Calu3 (cell line): ENCODE data around the gene TBL2. TPM values are rescaled to one million over a fixed set of nuclear protein-coding genes. Genes with fewer than 3 reads are reported as not detected.

Experiments
- BruUV-seq: library from RNA; stranded (reverse); fragments of 400-500 nt; replicated peaks from 2 replicates; lab custom pipeline; 2021; lab: Mats Ljungman, UMichigan
- CTCF ChIA-PET: fragments of 300-600 bp; sonication (Branson Sonifier 250); formaldehyde crosslinking; loops from one replicate; lab custom pipeline; 2022; ENCODE audit warnings: antibody characterized with exemption; lab: Charles Lee
- DNase-seq: peaks from one replicate; pipeline ENCODE4 v3.0.0; 2022
- H3K27ac Mint-ChIP-seq: one replicate; pipeline ENCODE4 v1.8.0; 2022; ENCODE audit warnings: mixed read lengths; ENCODE audit not compliant: unreplicated experiment
- H3K27me3 Mint-ChIP-seq: one replicate; pipeline ENCODE4 v1.8.0; 2022; ENCODE audit warnings: mixed read lengths; ENCODE audit not compliant: unreplicated experiment
- H3K36me3 Mint-ChIP-seq: one replicate; pipeline ENCODE4 v1.8.0; 2022; ENCODE audit warnings: mild to moderate bottlenecking, moderate library complexity, mixed read lengths; ENCODE audit not compliant: insufficient read depth, unreplicated experiment
- H3K4me1 Mint-ChIP-seq: one replicate; pipeline ENCODE4 v1.8.0; 2022; ENCODE audit warnings: mild to moderate bottlenecking, low read depth, mixed read lengths; ENCODE audit not compliant: unreplicated experiment
- H3K4me3 Mint-ChIP-seq: one replicate; pipeline ENCODE4 v1.8.0; 2022; ENCODE audit warnings: mild to moderate bottlenecking, low read depth, moderate library complexity, mixed read lengths; ENCODE audit not compliant: unreplicated experiment
- H3K9me3 Mint-ChIP-seq: one replicate; pipeline ENCODE4 v1.8.0; 2022; ENCODE audit warnings: low read depth, mixed read lengths; ENCODE audit not compliant: unreplicated experiment
- intact Hi-C: fragments of 100-400 bp; cut with micrococcal nuclease; formaldehyde crosslinking; loops from one replicate; pipeline ENCODE4 v1.10.0; 2022; ENCODE audit not compliant: unreplicated experiment
- total RNA-seq: library from RNA; stranded (reverse); gene quantifications from 2 replicates; pipeline ENCODE4 v1.2.3, GENCODE V29; 2022
- TF ChIP-seq, protein P1 (sequence below): fragments of 200-600 bp; IDR thresholded peaks from one replicate; pipeline ENCODE4 v1.8.0; 2022; ENCODE audit warnings: antibody characterized with exemption; ENCODE audit not compliant: unreplicated experiment

TBL2 gene
- total RNA-seq, 1 experiment from 2014 or later = 35.9 TPM

DNA sequence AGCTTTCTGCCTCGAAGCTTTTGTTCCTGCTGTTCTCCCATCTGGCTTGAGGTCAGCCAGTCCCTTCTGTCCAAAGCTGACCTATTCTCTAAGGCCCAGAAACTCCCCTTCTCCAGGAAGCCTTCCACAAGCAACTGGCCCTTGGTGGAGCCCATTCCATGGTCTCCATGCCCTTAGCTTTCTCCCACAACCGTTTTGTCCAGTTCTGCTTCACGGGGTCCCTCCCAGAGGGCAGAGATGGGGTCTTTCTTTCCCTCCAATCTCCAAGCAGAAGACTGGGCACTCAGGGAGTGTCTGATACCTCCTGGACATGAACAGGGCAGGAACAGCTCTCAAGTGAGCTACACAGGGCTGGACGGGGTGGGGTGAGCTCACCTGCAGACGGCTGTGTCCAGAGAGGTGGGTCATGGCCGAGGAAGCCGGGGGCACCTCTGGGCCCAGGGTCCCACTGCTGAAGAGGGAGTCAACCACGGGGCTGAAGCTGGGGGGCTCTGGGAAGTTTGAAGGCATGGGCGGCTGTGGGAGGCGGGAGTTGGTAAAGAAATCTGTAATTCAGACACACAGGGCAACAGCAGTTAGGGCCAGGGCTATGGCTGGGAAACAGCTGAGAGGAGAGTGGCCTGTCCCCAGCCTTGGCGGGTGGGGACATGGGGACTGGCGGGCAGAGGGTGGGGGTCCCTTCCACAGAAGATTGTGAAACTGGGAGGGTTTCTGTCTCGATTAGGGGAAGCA lies 20.9 kb upstream of the TBL2 start:
- TF ChIP-seq, protein P1, sequence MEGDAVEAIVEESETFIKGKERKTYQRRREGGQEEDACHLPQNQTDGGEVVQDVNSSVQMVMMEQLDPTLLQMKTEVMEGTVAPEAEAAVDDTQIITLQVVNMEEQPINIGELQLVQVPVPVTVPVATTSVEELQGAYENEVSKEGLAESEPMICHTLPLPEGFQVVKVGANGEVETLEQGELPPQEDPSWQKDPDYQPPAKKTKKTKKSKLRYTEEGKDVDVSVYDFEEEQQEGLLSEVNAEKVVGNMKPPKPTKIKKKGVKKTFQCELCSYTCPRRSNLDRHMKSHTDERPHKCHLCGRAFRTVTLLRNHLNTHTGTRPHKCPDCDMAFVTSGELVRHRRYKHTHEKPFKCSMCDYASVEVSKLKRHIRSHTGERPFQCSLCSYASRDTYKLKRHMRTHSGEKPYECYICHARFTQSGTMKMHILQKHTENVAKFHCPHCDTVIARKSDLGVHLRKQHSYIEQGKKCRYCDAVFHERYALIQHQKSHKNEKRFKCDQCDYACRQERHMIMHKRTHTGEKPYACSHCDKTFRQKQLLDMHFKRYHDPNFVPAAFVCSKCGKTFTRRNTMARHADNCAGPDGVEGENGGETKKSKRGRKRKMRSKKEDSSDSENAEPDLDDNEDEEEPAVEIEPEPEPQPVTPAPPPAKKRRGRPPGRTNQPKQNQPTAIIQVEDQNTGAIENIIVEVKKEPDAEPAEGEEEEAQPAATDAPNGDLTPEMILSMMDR = no peak
- H3K4me3 Mint-ChIP-seq = no peak overlapping the region
- peaks cover 33% of the 10 kb centered on the region for H3K27me3 Mint-ChIP-seq
- H3K4me1 Mint-ChIP-seq = no peaks in the 10 kb centered on the region
- no peak for DNase-seq
- CTCF ChIA-PET = interaction anchor here (0.5 to 0.8 kb wide), 3 partner anchors 129 to 828 kb away, joined by 3 to 5 read pairs (median 3); no protein-coding TSS in a partner anchor
- BruUV-seq = no TSS peak
- peaks cover 6% of the 10 kb centered on the region for H3K9me3 Mint-ChIP-seq
- H3K27ac Mint-ChIP-seq = no peak overlapping the region
- H3K36me3 Mint-ChIP-seq = no peaks in the 10 kb centered on the region
- intact Hi-C loops = no loop called here

DNA sequence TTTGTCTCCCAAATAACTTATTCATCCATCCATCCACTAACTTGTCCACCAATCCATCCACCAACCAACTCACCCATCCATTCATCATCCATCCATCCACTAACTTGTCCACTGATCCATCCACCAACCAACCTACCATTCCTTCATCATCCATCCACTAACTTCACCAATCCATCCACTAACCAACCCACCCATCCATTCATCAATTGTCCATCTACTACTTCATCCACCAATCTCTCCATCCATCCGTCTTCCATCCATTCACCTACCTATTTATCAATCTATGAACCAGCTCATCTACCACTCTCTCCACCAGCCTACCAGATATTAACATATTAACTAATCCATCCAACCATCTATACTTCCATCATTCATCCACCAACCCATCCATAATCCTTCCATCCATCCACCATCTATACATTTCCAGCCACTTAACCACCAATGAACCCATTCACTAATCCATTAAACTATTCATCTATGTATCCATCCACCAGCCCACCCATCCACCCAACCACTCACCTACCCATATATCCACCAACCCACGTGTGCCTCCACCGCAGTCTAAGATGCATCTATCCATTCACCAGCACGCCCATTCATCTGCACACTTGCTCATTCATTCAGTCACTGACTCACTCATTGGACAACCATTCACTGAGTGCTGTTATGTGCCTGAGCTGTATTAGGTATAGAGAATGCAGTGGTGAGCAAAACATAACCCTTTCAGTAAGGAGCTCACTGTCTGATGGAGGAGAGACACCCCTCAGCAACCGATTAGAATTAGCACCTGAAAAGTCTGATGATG lies 19.8 kb upstream of the TBL2 start:
- peaks cover 40% of the 10 kb centered on the region for H3K27me3 Mint-ChIP-seq
- H3K9me3 Mint-ChIP-seq = peaks cover 6% of the 10 kb centered on the region
- TF ChIP-seq, protein P1 = no peak
- no peak overlapping the region for H3K27ac Mint-ChIP-seq
- intact Hi-C loops = no loop called here
- peaks cover 1% of the 10 kb centered on the region for H3K36me3 Mint-ChIP-seq
- DNase-seq = no peak
- CTCF ChIA-PET = interaction anchor here (0.6 kb wide), 2 partner anchors 23 to 829 kb away, joined by 3 to 9 read pairs; no protein-coding TSS in a partner anchor
- no TSS peak for BruUV-seq
- no peaks in the 10 kb centered on the region for H3K4me1 Mint-ChIP-seq
- H3K4me3 Mint-ChIP-seq = no peak overlapping the region

DNA sequence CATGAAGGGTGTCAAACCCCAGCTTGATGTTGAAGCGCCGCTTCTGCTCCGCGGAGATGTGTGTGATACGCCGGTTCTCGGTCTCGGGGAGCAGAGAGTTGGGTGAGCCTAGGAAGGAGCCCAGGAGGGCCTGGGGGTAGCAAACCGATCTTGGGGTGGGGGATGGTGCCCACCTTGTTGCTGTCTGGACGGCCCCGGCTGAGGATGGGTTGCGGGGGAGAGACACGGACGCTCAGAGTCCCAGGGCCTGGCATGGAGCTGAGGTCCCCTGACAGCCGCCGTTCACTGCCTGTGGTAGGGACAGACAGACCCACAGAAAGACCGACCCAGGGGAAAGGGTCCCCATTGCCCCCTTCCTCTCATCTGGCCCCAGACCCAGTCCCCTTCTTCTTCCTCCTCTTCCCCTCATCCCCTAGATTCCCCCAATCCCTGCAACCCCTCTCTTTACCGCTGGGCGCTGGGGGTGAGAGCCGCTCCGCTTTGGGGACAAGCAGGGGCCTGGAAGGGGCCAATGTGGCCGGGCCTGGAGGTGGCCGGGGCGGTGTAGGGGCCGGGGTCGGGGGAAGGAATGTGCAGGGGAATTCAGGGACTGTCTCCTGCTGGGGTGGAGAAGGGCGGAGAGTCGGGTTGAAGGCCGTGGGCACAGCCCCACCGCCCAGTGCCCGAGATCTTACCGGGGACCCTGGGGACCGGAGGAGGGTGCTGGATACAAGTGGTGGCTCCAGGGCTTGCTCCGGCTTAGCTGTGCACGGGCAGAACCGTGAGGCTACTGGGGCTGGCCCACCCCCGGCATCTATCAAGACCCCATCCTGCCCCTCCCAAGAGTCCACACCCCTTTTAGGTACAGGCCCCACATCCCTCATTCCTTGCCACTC lies 18.0 kb upstream of the TBL2 start:
- TF ChIP-seq, protein P1 = no peak
- intact Hi-C loops = no loop called here
- Mint-ChIP-seq H3K27me3 (peaks cover 36% of the 10 kb centered on the region), H3K9me3 (peaks cover 3% of the 10 kb centered on the region), H3K4me3 (no peak overlapping the region), H3K27ac (no peak overlapping the region), H3K36me3 (peaks cover 4% of the 10 kb centered on the region), H3K4me1 (no peaks in the 10 kb centered on the region)
- no peak for DNase-seq
- CTCF ChIA-PET = interaction anchor here (0.6 kb wide), 1 partner anchor 18 kb away, joined by 6 read pairs; the partner anchor contains the start of gene TBL2
- BruUV-seq = no TSS peak

DNA sequence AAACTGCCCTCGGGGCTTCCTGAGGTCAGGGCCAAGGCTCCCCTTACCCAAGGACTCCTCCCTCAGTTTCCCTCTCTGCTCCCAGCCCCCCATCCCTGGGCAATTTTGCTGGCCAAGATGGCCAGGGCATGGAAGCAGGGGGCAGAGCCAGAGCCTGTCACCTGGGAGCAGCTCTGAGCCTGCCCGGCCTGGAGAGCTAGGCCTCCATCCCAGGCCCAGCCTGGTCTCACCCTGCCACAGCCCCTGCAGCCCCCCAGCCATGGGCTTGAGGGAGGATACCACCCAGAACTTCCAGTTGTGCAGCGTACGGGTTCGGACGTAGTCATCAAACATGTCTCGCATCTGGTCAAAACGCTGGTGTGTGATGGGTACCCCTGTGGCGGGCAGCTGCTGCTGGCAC lies 17.0 kb upstream of the TBL2 start:
- no peak for DNase-seq
- H3K36me3 Mint-ChIP-seq = peaks cover 4% of the 10 kb centered on the region
- CTCF ChIA-PET = no interaction called here
- intact Hi-C loops = no loop called here
- H3K4me3 Mint-ChIP-seq = no peak overlapping the region
- TF ChIP-seq, protein P1 = no peak
- no TSS peak for BruUV-seq
- H3K4me1 Mint-ChIP-seq = no peaks in the 10 kb centered on the region
- peaks cover 35% of the 10 kb centered on the region for H3K27me3 Mint-ChIP-seq
- H3K27ac Mint-ChIP-seq = no peak overlapping the region
- H3K9me3 Mint-ChIP-seq = peaks cover 3% of the 10 kb centered on the region
